Endothelial cell (in vitro differentiated cells): ENCODE data around the gene PDIA5. TPM values are rescaled to one million over a fixed set of nuclear protein-coding genes. Genes with fewer than 3 reads are reported as not detected.
A peak's percentile ranks its signal among the peaks of the same experiment; 100 is the strongest.

ENCODE experiments used
- DNase-seq: peaks from one replicate; pipeline ENCODE4 v3.0.0; 2021; ENCODE audit warnings: low spot score
- H3K27ac Mint-ChIP-seq: one replicate; pipeline ENCODE4 v1.8.0; 2021; ENCODE audit warnings: mixed read lengths, inconsistent platforms; ENCODE audit not compliant: unreplicated experiment
- H3K27me3 Mint-ChIP-seq: one replicate; pipeline ENCODE4 v1.8.0; 2021; ENCODE audit warnings: mild to moderate bottlenecking, moderate library complexity, mixed read lengths, inconsistent platforms; ENCODE audit not compliant: unreplicated experiment
- H3K36me3 Mint-ChIP-seq: one replicate; pipeline ENCODE4 v1.8.0; 2021; ENCODE audit warnings: mild to moderate bottlenecking, low read depth, mixed read lengths, inconsistent platforms; ENCODE audit not compliant: unreplicated experiment
- H3K4me1 Mint-ChIP-seq: one replicate; pipeline ENCODE4 v1.8.0; 2021; ENCODE audit warnings: mild to moderate bottlenecking, mixed read lengths, inconsistent platforms; ENCODE audit not compliant: unreplicated experiment
- H3K4me3 Mint-ChIP-seq: one replicate; pipeline ENCODE4 v1.8.0; 2021; ENCODE audit warnings: mild to moderate bottlenecking, mixed read lengths, inconsistent platforms; ENCODE audit not compliant: unreplicated experiment
- H3K9me3 Mint-ChIP-seq: one replicate; pipeline ENCODE4 v1.8.0; 2021; ENCODE audit warnings: mixed read lengths, inconsistent platforms; ENCODE audit not compliant: unreplicated experiment
- CTCF ChIP-seq: fragments of 200-600 bp; sonication (generic); IDR thresholded peaks from one replicate; pipeline ENCODE4 v1.5.0; 2021; ENCODE audit warnings: antibody characterized with exemption; ENCODE audit not compliant: unreplicated experiment
- microRNA-seq: library from miRNA; unstranded; fragments of <30 nt; microRNA quantifications from one replicate; pipeline ENCODE4, GENCODE V29; 2020; ENCODE audit not compliant: unreplicated experiment
- total RNA-seq: library from RNA; stranded (reverse); fragmentation: NEBNext Ultra II Directional; extraction: Animal tissue kit (Norgen Biotek cat#: 25700); gene quantifications from one replicate; pipeline ENCODE4 v1.2.1, GENCODE V29; 2021; ENCODE audit not compliant: unreplicated experiment

Gene PDIA5
- total RNA-seq, 1 donor from 2014 or later = 32.8 TPM

- H3K36me3 Mint-ChIP-seq = no peaks in the 10 kb centered on the region
- no peaks in the 10 kb centered on the region for H3K27me3 Mint-ChIP-seq
- peaks cover 6% of the 10 kb centered on the region for H3K4me1 Mint-ChIP-seq
- no peak overlapping the region for H3K4me3 Mint-ChIP-seq
- no peak for DNase-seq
- no peak overlapping the region for H3K27ac Mint-ChIP-seq
- no peaks in the 10 kb centered on the region for H3K9me3 Mint-ChIP-seq
- no peak for TF ChIP-seq CTCF
Observed at GRCh38 chr3:123198372-123198771, 131.5 kb downstream of the PDIA5 start.

GRCh38 chr3:123201223-123201556 lies 134.4 kb downstream of the PDIA5 start:
- peaks cover 6% of the 10 kb centered on the region for H3K4me1 Mint-ChIP-seq
- no peaks in the 10 kb centered on the region for H3K36me3 Mint-ChIP-seq
- peak overlapping the region; percentile 94 for H3K4me3 Mint-ChIP-seq
- no peaks in the 10 kb centered on the region for H3K9me3 Mint-ChIP-seq
- no peak for TF ChIP-seq CTCF
- H3K27ac Mint-ChIP-seq = peak overlapping the region; percentile 67
- H3K27me3 Mint-ChIP-seq = no peaks in the 10 kb centered on the region
- DNase-seq = no peak

GRCh38 chr3:123201557-123202427 lies 135.0 kb downstream of the PDIA5 start, which contains the start of gene SEC22A:
TSS of gene SEC22A (plus strand) at chr3:123201943. CDS start at chr3:123209218, 7,275 bp downstream.
- peak; percentile 87 for DNase-seq
- no peaks in the 10 kb centered on the region for H3K36me3 Mint-ChIP-seq
- H3K4me3 Mint-ChIP-seq = peak within 1 kb of the TSS; percentile 94
- no peaks in the 10 kb centered on the region for H3K9me3 Mint-ChIP-seq
- H3K27ac Mint-ChIP-seq = peak within 1 kb of the TSS; percentile 67
- TF ChIP-seq CTCF = no peak
- H3K27me3 Mint-ChIP-seq = no peaks in the 10 kb centered on the region
- H3K4me1 Mint-ChIP-seq = peaks cover 6% of the 10 kb centered on the region

GRCh38 chr3:123202451-123202850 lies 135.6 kb downstream of the PDIA5 start:
- TF ChIP-seq CTCF = no peak
- Mint-ChIP-seq H3K36me3 (no peaks in the 10 kb centered on the region), H3K27ac (peak overlapping the region; percentile 52), H3K27me3 (no peaks in the 10 kb centered on the region), H3K9me3 (no peaks in the 10 kb centered on the region), H3K4me1 (peaks cover 6% of the 10 kb centered on the region), H3K4me3 (peak overlapping the region; percentile 94)
- DNase-seq = peak; percentile 7

Small RNA genes lying within 50 kb of the gene (microRNA-seq; reads per million reads assigned to microRNA genes)
- 1.4 reads per million, percentile 21 among the genes with 10 or more reads in this experiment for gene MIR7110

Other genes with a start within 250 kb of the PDIA5 start
- 1.1 TPM for gene SEMA5B, start 39.3 kb upstream of the PDIA5 start, total RNA-seq
- gene SEC22A, start 134.9 kb downstream of the PDIA5 start, total RNA-seq = 14.9 TPM